ENCODE measurements around the gene ATG9A.
"Not testable (repeated sequence)": the region's sequence is repeated elsewhere in the genome, so short reads cannot be mapped to it uniquely, and the experiment has no call there.

Gene ATG9A

DNA sequence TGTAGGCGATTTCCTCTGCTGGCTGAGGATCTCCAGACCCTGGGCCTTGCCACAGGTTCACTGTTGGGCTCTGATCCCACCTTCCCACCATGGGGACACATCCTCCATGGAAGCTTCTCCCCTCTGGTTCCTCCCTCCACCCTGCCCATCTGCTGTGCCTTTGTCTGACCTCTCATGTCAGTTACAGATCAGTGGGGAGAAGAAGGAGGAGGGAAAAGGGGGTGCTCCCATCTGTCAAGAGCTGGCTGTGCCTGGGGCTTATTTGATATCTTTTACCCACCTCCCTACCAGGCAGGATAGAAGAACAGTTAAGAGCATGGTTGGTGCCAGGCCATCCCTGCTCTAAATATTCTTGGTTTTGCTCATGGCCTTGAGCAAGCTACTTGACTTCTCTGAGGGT lies 37.5 kb upstream of the ATG9A start:
- Histone ChIP-seq H3K9me3 (ENCODE audit: low read length) (no peaks in the 10 kb centered on the region), H3K27me3 (ENCODE audit: insufficient read depth, low read length) (peaks cover 50% of the 10 kb centered on the region), H3K4me1 (ENCODE audit: insufficient read depth, low read length) (no peaks in the 10 kb centered on the region), H3K4me3 (ENCODE audit: low read length) (no peak overlapping the region), H3K36me3 (ENCODE audit: insufficient read depth, low read length) (no peaks in the 10 kb centered on the region), H2AFZ (ENCODE audit: low read depth, low read length) (no peak overlapping the region)

DNA sequence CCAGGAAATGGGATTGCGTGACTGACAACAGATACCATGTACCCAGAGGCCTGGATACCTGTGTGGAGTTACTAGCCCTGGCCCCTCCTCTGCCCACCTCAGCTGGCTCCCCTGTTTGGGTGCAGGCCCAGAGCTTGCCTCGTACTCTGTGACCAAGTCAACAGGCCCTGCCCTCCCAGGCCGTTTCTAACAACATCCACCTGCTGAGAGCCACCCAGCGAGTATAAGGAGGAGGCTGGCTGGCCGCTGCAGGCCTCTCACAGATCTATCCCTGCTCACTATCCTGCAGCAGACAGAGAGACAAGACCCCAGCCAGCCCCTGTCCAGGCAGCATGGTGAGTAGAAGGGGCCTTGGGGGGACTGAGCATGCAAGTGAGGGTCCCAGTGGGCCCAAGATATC lies 36.8 kb upstream of the ATG9A start:
- no peaks in the 10 kb centered on the region for H3K4me1 ChIP-seq (ENCODE audit: insufficient read depth, low read length)
- H2AFZ ChIP-seq (ENCODE audit: low read depth, low read length): no peak overlapping the region
- no peaks in the 10 kb centered on the region for H3K9me3 ChIP-seq (ENCODE audit: low read length)
- no peak overlapping the region for H3K4me3 ChIP-seq (ENCODE audit: low read length)
- no peaks in the 10 kb centered on the region for H3K36me3 ChIP-seq (ENCODE audit: insufficient read depth, low read length)
- H3K27me3 ChIP-seq (ENCODE audit: insufficient read depth, low read length): peaks cover 51% of the 10 kb centered on the region

DNA sequence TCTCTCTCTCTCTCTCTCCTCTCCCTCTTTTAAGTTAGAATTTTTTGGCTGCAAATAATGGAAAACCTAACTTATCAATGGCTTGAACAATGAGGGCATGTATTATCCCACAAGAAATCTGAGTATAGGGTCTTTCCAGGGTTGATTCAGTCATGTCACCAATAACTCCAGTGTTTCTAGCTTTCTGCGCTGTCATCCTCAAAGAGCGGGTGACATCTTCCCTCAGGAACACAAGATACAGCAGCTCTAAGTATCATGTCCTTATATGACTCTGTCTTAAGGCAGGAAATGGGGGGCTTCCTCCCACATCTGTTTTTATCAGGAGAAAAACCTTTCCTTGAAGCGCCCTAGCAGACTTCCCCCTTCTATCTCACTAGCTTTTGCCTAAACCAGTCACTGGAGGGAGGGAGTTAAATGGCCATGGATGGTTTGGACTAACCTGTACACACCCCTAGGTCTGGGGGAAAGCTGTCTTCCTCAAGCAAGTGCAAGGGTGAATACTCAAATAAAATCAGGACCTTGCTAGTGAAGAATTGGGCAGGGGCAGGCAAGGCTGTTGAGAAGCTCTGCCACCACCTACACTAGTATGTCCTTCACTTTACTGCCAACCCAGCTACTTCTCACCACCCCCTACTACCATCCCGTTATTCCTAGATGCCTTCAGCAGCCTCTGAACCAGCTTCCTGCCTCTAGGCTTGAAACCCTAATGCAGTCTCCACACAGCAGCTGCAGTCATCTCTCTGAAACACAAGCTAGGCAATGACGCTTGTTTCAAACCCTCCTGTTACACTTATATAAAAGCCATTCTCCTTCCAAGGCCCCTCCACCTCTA lies 31.8 kb upstream of the ATG9A start:
- no peak overlapping the region for H3K4me3 ChIP-seq (ENCODE audit: low read length)
- peaks cover 48% of the 10 kb centered on the region for H3K27me3 ChIP-seq (ENCODE audit: insufficient read depth, low read length)
- H2AFZ ChIP-seq (ENCODE audit: low read depth, low read length): no peak overlapping the region
- H3K36me3 ChIP-seq (ENCODE audit: insufficient read depth, low read length): no peaks in the 10 kb centered on the region
- H3K4me1 ChIP-seq (ENCODE audit: insufficient read depth, low read length): no peaks in the 10 kb centered on the region
- H3K9me3 ChIP-seq (ENCODE audit: low read length): no peaks in the 10 kb centered on the region

DNA sequence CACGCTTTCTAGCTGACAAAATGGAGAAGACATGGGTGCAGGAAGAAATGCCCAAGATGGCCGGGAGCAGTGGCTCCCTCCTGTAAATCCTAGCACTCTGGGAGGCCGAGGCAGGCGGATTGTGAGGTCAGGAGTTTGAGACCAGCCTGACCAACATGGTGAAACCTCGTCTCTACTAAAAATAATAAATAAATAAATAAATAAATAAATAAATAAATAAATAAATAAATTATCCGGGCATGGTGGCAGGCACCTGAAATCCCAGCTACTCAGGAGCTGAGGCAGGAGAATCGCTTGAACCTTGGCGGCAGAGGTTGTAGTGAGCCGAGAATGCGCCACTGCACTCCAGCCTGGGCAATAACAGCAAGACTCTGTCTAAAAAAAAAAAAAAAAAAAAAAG lies 29.5 kb upstream of the ATG9A start:
- H3K36me3 ChIP-seq (ENCODE audit: insufficient read depth, low read length); H3K9me3 ChIP-seq (ENCODE audit: low read length); H2AFZ ChIP-seq (ENCODE audit: low read depth, low read length); H3K4me1 ChIP-seq (ENCODE audit: insufficient read depth, low read length); H3K4me3 ChIP-seq (ENCODE audit: low read length): not testable (repeated sequence)
- peaks cover 55% of the 10 kb centered on the region for H3K27me3 ChIP-seq (ENCODE audit: insufficient read depth, low read length)

DNA sequence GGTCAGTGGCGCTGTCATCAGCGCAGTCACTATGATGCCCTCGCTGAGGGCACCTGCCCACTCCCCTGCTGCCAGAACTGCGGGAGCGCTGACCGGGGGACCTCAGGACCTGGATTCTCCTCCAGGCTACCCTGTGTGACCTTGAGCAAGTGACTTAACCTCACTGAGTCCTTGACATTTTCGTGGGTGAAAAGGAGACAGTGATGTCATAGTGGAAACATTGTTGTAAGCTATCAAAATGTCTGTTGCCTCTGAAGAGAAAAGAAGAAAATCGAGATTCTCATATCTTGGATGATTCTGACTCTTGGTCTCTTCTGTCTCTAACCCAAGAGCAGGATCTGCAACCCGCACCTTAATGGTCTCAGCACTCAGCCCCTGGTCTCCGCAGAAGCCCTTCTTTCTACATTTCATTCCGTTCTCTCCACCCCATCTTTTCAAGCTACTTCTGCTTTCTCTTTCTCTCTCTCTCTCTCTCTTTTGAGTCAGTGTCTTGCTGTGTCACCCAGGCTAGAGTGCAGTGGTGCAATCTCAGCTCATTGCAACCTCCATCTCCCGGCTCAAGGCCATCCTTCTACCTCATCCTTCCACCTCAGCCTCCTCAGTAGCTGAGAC lies 25.3 kb upstream of the ATG9A start:
- H3K9me3 ChIP-seq (ENCODE audit: low read length): no peaks in the 10 kb centered on the region
- H3K36me3 ChIP-seq (ENCODE audit: insufficient read depth, low read length): no peaks in the 10 kb centered on the region
- H3K27me3 ChIP-seq (ENCODE audit: insufficient read depth, low read length): peaks cover 60% of the 10 kb centered on the region
- peak overlapping the region; percentile 9 for H2AFZ ChIP-seq (ENCODE audit: low read depth, low read length)
- H3K4me3 ChIP-seq (ENCODE audit: low read length): no peak overlapping the region
- H3K4me1 ChIP-seq (ENCODE audit: insufficient read depth, low read length): peaks cover 22% of the 10 kb centered on the region

DNA sequence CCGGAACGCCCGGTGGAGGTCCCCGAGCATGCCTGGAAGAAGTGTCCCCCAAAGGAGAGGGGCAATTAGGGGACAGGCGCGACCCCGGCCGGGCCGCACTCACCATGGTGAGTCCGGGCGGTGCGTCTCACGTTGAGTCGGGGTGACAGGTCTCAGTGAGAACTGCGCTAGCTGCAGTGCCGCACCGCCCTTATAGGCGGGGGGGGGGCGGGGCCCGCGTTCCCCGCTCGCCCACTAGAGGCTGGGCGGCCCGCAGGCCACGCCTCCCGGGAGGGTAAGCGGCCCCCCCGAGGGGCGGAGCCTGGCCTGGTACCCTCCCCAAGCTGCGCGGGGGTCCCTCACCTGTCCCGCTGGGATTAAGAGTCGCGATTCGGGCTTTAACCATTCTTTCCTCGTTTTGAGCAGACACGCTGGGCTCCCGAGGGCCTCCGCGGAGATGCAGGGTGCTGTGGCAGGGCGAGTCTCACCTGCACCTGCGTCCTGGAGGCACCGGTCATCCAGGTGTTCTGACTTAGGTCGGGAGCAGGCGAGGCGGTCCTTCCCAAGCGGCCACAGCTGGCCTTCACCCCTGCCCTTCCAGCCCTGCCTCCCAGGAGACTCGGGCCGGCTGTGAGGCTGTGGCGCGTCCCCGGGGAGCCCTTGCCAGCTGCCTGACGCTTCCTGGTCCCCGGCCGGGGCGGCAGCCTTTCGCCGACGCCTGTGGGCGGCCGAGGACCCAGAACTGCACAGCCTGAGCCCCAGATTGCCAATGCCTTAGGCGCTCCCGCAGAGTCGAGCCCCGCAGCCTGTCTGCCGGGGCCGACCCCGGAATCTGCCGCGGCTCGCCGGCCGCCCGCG lies 24.5 kb upstream of the ATG9A start, which contains the start of gene TUBA4A:
TUBA4A (minus strand) TSS at position 166 of the 837 bp plus-strand sequence; CDS start at position 106, 60 bp downstream.
- Histone ChIP-seq H3K4me3 (ENCODE audit: low read length) (peak within 1 kb of the TSS; percentile 15), H3K4me1 (ENCODE audit: insufficient read depth, low read length) (peaks cover 22% of the 10 kb centered on the region), H2AFZ (ENCODE audit: low read depth, low read length) (peak within 1 kb of the TSS; percentile 9), H3K27me3 (ENCODE audit: insufficient read depth, low read length) (peaks cover 55% of the 10 kb centered on the region), H3K36me3 (ENCODE audit: insufficient read depth, low read length) (no peaks in the 10 kb centered on the region), H3K9me3 (ENCODE audit: low read length) (no peaks in the 10 kb centered on the region)

DNA sequence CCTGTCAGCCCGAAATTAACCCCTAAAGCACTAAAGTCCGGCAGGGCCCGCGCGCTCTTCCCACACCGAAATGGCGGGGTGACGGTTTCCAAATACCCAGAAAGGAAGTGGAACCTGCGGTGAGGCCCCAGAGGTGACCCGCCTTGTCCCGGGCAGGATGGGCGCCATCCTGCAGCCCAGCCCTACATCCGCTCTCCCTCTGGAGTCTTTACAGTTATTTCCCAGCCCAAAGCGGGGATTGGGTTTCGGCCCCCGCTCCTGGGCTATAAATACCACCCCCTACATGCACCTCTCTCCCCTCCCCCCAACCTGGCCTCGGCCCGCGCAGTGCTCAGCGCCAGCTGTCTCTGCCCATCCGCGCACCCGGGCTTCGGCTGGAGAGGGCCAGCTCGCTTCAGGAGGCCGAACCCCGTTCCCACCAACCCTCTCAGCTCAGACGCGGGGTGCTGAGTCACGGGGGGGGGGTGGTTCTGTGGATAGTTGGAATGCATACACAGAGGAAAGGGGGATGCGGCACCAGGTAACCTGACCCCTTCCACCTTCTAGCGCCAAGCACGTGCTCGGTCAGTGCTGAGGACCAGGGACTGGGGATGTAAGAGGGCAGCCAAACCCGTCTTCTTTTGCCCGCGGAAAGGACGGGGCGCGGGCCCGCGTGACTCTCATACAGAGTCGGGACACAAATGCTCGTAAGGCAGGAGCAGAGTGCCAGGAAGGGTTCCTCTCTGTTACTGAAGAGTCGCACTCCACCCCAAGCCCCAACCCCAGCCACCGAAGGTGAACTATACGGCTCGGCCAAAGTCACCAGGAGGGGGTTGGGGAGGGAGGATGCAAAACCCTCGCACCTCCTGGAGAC lies 23.7 kb upstream of the ATG9A start, which contains the start of gene TUBA4B:
TUBA4B (plus strand) TSS at position 344 of the 853 bp plus-strand sequence; CDS start at position 509, 165 bp downstream.
- no peaks in the 10 kb centered on the region for H3K9me3 ChIP-seq (ENCODE audit: low read length)
- H3K4me3 ChIP-seq (ENCODE audit: low read length): peak within 1 kb of the TSS; percentile 15
- H3K4me1 ChIP-seq (ENCODE audit: insufficient read depth, low read length): peaks cover 22% of the 10 kb centered on the region
- H2AFZ ChIP-seq (ENCODE audit: low read depth, low read length): peak within 1 kb of the TSS; percentile 9
- peaks cover 55% of the 10 kb centered on the region for H3K27me3 ChIP-seq (ENCODE audit: insufficient read depth, low read length)
- peaks cover 4% of the 10 kb centered on the region for H3K36me3 ChIP-seq (ENCODE audit: insufficient read depth, low read length)

DNA sequence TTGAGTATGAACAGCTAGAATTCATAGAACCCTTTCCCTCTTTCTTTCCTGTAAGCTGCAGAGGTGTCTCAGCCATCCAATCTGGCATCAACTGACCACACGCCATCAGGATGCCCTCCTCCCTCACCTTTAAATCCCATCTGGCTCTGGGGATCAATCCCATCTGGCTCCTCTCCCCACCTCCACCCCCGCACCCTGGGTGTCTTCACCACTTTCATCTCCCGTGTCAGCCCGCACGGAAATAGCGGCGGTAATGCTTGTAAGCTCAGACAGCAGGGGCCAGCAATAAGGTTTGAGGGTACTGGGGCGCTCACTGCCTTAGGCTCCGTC lies 23.1 kb upstream of the ATG9A start:
- Histone ChIP-seq H3K36me3 (ENCODE audit: insufficient read depth, low read length) (peaks cover 10% of the 10 kb centered on the region), H3K9me3 (ENCODE audit: low read length) (no peaks in the 10 kb centered on the region), H3K4me3 (ENCODE audit: low read length) (no peak overlapping the region), H3K4me1 (ENCODE audit: insufficient read depth, low read length) (peaks cover 22% of the 10 kb centered on the region), H3K27me3 (ENCODE audit: insufficient read depth, low read length) (peaks cover 55% of the 10 kb centered on the region), H2AFZ (ENCODE audit: low read depth, low read length) (no peak overlapping the region)

DNA sequence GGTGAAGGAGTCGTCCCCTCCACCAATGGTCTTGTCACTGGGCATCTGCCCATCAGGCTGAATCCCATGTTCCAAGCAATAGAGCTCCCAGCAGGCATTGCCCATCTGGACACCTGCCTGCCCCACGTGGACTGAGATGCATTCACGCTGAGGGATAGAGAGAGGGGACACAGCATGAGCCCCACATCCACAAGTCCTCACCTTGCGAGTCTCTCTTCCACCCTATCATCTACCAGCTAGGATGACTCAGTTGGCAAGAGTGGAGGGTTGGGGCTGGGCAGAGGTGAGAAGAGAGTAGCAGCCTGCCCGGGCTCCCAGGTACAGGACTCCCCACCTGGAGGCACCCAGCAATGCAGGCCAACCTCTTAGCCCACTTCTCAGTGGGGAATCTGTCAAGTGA lies 22.6 kb upstream of the ATG9A start:
- Histone ChIP-seq H3K9me3 (ENCODE audit: low read length) (no peaks in the 10 kb centered on the region), H3K36me3 (ENCODE audit: insufficient read depth, low read length) (peaks cover 14% of the 10 kb centered on the region), H3K27me3 (ENCODE audit: insufficient read depth, low read length) (peaks cover 55% of the 10 kb centered on the region), H3K4me1 (ENCODE audit: insufficient read depth, low read length) (peaks cover 23% of the 10 kb centered on the region), H2AFZ (ENCODE audit: low read depth, low read length) (no peak overlapping the region), H3K4me3 (ENCODE audit: low read length) (no peak overlapping the region)

DNA sequence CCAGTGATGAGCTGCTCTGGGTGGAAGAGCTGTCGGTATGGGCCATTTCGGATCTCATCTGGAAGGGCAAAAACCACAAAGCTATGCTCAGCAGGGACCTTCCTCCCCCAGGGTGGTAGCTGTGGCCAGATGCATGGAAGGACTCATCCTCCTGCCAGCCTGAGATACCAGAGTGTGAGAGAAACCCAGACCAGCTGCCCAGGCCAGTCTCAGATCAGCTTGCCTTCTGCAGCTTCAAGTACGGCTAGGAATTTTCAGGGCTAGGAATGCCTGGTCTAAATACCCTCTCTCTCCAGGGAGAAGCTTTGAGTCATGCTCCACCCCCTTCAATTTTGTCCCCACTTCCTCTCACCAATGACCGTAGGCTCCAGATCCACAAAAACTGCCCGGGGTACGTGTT lies 22.2 kb upstream of the ATG9A start:
- no peak overlapping the region for H3K4me3 ChIP-seq (ENCODE audit: low read length)
- H3K36me3 ChIP-seq (ENCODE audit: insufficient read depth, low read length): peaks cover 18% of the 10 kb centered on the region
- H3K27me3 ChIP-seq (ENCODE audit: insufficient read depth, low read length): peaks cover 55% of the 10 kb centered on the region
- peaks cover 27% of the 10 kb centered on the region for H3K4me1 ChIP-seq (ENCODE audit: insufficient read depth, low read length)
- H2AFZ ChIP-seq (ENCODE audit: low read depth, low read length): no peak overlapping the region
- H3K9me3 ChIP-seq (ENCODE audit: low read length): no peaks in the 10 kb centered on the region

DNA sequence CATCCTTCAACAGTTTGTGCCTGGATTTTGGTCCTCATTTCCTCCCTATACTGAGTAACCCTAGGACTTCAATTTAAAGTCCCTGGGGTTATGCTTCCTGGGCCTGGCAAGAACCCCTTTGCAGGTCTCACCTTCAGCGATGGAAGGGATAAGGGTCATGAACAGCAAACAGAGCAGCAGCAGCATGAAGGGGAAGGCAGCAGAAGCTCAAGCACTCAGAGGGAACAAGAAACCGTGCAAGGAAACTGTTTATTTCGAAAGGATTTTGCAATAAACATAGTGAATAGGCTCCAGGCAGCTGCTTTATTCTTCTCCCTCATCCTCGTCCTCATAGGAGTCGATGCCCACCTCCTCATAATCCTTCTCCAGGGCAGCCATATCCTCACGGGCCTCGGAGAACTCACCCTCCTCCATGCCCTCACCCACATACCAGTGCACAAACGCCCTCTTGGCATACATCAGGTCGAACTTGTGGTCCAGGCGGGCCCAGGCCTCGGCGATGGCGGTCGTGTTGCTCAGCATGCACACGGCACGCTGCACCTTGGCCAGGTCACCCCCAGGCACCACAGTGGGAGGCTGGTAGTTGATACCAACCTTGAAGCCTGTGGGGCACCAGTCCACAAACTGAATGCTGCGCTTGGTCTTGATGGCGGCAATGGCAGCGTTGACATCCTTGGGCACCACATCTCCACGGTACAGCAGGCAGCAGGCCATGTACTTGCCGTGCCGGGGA lies 20.8 kb upstream of the ATG9A start:
- Histone ChIP-seq H3K4me3 (ENCODE audit: low read length) (no peak overlapping the region), H3K4me1 (ENCODE audit: insufficient read depth, low read length) (peaks cover 35% of the 10 kb centered on the region)

More for the DNA sequence above, 20.8 kb upstream of the ATG9A start:
- no peaks in the 10 kb centered on the region for H3K9me3 ChIP-seq (ENCODE audit: low read length)
- peaks cover 42% of the 10 kb centered on the region for H3K27me3 ChIP-seq (ENCODE audit: insufficient read depth, low read length)
- peaks cover 19% of the 10 kb centered on the region for H3K36me3 ChIP-seq (ENCODE audit: insufficient read depth, low read length)
- no peak overlapping the region for H2AFZ ChIP-seq (ENCODE audit: low read depth, low read length)
